AG04450 (cell line): ENCODE data around the gene VAMP1. TPM values are rescaled to one million over a fixed set of nuclear protein-coding genes. Genes with fewer than 3 reads are reported as not detected.
"Not testable (repeated sequence)": the region's sequence is repeated elsewhere in the genome, so short reads cannot be mapped to it uniquely, and the experiment has no call there.

Source experiments
- CTCF ChIA-PET: fragments of 300-600, 350-600 bp; formaldehyde crosslinking; extraction: SDS; loops from one replicate; lab custom pipeline; 2022; ENCODE audit warnings: antibody characterized with exemption, inconsistent platforms; lab: Charles Lee
- POLR2A ChIA-PET: fragments of 350-600 bp; formaldehyde crosslinking; extraction: SDS; loops from one replicate; lab custom pipeline; 2021; ENCODE audit warnings: antibody characterized with exemption, inconsistent platforms; lab: Yijun Ruan, JAX
- DNase-seq: peaks from one replicate; pipeline ENCODE4 v3.0.0-alpha.2; 2011; ENCODE audit warnings: low read depth, low spot score
- H3K27ac ChIP-seq: one replicate; pipeline ENCODE4 v1.5.1; 2012; ENCODE audit warnings: low read depth, low read length, control low read depth
- H3K27me3 ChIP-seq: one replicate; pipeline ENCODE4 v1.6.0; 2012; ENCODE audit warnings: low read length; ENCODE audit not compliant: control insufficient read depth, insufficient read depth
- H3K4me3 ChIP-seq: 2 replicates; pipeline ENCODE4 v1.5.1; 2011; ENCODE audit warnings: mild to moderate bottlenecking, low read depth, low read length, control low read depth
- H3K9me3 ChIP-seq: 2 replicates; pipeline ENCODE4 v1.5.1; 2012; ENCODE audit warnings: low read length; ENCODE audit not compliant: control insufficient read depth, insufficient read depth
- polyA plus RNA-seq: library from polyadenylated mRNA; depleted of rRNA; stranded (reverse); fragments of >200 nt; gene quantifications from 2 replicates; pipeline ENCODE4 v1.2.3, GENCODE V29; 2011
- TF ChIP-seq, protein P1 (sequence below): IDR thresholded peaks from 2 replicates; pipeline ENCODE4 v1.5.1; 2011; ENCODE audit warnings: low read depth, low read length, control low read depth, inconsistent platforms

VAMP1 gene
- polyA plus RNA-seq, 1 experiment: 15.1 TPM

GRCh38 chr12:6492838-6493496 is 22.5 kb upstream of the VAMP1 start, which contains the start of gene MRPL51:
TSS of gene MRPL51 (minus strand) at chr12:6493262. CDS start at chr12:6493136, 126 bp downstream.
- ChIA-PET POLR2A (interaction anchor here (0.6 to 1.9 kb wide), 12 partner anchors 12 to 167 kb away, joined by 3 to 34 read pairs (median 4); partner anchors contain the start of genes GAPDH, LTBR and VAMP1), CTCF (interaction anchor here (0.8 to 1.0 kb wide), 2 partner anchors 22 to 28 kb away, joined by 3 to 4 read pairs; partner anchors contain the start of gene VAMP1)
- TF ChIP-seq, protein P1, sequence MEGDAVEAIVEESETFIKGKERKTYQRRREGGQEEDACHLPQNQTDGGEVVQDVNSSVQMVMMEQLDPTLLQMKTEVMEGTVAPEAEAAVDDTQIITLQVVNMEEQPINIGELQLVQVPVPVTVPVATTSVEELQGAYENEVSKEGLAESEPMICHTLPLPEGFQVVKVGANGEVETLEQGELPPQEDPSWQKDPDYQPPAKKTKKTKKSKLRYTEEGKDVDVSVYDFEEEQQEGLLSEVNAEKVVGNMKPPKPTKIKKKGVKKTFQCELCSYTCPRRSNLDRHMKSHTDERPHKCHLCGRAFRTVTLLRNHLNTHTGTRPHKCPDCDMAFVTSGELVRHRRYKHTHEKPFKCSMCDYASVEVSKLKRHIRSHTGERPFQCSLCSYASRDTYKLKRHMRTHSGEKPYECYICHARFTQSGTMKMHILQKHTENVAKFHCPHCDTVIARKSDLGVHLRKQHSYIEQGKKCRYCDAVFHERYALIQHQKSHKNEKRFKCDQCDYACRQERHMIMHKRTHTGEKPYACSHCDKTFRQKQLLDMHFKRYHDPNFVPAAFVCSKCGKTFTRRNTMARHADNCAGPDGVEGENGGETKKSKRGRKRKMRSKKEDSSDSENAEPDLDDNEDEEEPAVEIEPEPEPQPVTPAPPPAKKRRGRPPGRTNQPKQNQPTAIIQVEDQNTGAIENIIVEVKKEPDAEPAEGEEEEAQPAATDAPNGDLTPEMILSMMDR: no peak
- Histone ChIP-seq H3K27ac (peak within 1 kb of the TSS; percentile 97), H3K9me3 (no peaks in the 10 kb centered on the region), H3K4me3 (peak within 1 kb of the TSS; percentile 97), H3K27me3 (no peaks in the 10 kb centered on the region)
- peak; percentile 83 for DNase-seq

DNA sequence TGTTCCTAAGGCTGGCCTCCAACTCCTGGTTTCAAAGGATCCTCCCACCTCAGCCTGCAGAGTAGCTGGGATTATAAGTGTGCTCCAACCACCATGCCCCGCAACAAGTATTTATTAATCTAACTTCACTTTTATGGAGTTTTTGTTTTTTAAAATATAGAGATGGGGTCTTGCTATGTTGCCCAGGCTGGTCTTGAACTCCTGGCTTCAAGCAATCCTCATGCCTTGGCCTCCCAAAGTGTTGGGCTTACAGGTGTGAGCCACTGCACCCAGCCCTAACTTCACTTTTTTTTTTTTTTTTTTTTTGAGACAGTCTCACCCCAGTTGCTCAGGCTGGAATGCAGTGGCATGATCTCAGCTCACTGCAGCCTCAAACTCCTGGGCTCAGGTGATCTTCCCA is 20.2 kb upstream of the VAMP1 start:
- POLR2A ChIA-PET: interaction anchor here (0.8 kb wide), 1 partner anchor 43 kb away, joined by 3 read pairs; the partner anchor contains the start of gene GAPDH
- CTCF ChIA-PET: interaction anchor here (0.6 kb wide), 1 partner anchor 68 kb away, joined by 3 read pairs; no protein-coding TSS in a partner anchor
- H3K27me3 ChIP-seq, DNase-seq, H3K9me3 ChIP-seq, H3K4me3 ChIP-seq, H3K27ac ChIP-seq: not testable (repeated sequence)

DNA sequence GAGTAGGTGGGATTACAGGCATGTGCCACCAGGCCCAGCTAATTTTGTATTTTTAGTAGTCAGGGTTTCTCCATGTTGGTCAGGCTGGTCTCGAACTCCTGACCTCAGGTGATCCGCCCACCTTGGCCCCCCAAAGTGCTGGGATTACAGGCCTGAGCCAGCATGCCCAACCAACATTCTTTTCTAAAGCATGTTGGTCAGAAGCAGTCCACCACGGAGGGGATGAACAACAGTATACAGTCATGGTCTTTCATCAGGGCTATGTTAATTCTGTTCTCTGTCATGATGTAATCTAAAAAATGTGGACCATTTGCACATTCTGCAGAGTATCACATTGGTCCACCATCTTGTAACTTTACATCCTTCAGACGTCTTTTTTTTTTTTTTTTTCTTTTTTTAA is 19.0 kb upstream of the VAMP1 start:
- TF ChIP-seq, protein P1: no peak
- ChIA-PET POLR2A (interaction anchor here (0.6 kb wide), 1 partner anchor 45 kb away, joined by 3 read pairs; no protein-coding TSS in a partner anchor), CTCF (interaction anchor here (1.8 kb wide), 1 partner anchor 23 kb away, joined by 4 read pairs; no protein-coding TSS in a partner anchor)
- Histone ChIP-seq H3K9me3 (no peaks in the 10 kb centered on the region), H3K27me3 (no peaks in the 10 kb centered on the region), H3K27ac (no peak overlapping the region), H3K4me3 (no peak overlapping the region)
- DNase-seq: no peak

DNA sequence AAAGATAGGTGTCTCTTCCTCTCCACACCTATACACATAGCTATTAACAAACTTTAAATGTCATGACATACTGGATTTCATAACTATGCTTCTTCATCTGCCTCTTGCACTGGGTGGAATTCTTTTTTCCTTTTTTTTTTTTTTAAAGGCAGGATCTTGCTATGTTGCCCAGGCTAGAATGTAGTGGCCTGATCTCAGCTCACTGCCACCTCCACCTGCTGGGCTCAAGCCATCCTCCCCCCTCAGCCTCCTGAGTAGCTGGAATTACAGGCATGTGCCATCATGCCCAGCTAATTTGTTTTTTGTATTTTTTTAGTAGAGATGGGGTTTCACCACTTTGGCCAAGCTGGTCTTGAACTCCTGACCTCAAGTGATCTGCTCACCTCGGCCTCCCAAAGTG is 17.8 kb upstream of the VAMP1 start:
- no peak for DNase-seq
- Histone ChIP-seq H3K9me3 (no peaks in the 10 kb centered on the region), H3K27me3 (no peaks in the 10 kb centered on the region), H3K27ac (no peak overlapping the region), H3K4me3 (no peak overlapping the region)
- CTCF ChIA-PET: interaction anchor here (0.7 to 1.8 kb wide), 3 partner anchors 22 to 58 kb away, joined by 3 to 4 read pairs (median 4); no protein-coding TSS in a partner anchor
- TF ChIP-seq, protein P1: no peak
- POLR2A ChIA-PET: interaction anchor here (0.7 to 1.3 kb wide), 4 partner anchors 18 to 125 kb away, joined by 3 to 8 read pairs (median 4); partner anchors contain the start of gene VAMP1

DNA sequence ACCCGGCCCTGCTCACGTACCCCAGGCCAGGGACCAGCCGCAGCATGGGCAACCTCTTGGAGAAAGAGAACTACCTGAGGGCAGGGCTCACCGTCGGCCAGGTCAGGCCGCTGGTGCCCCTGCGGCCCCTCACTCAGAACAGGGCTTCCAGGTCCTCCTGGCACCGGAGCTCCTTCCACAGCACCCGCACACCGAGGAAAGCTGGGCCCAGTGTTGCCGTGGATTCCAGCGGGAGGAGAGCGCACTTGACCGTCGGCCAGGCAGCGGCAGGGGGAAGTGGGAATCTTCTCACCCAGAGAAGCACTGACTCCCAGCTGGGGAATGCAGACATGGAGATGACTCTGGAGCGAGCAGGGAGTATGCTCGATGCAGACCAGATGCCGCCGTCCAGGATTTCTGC is 7.9 kb upstream of the VAMP1 start:
- POLR2A ChIA-PET: interaction anchor here (0.6 to 1.3 kb wide), 2 partner anchors 8 to 56 kb away, joined by 3 to 5 read pairs; partner anchors contain the start of genes GAPDH and VAMP1
- peaks cover 4% of the 10 kb centered on the region for H3K27me3 ChIP-seq
- DNase-seq: no peak
- peaks cover 2% of the 10 kb centered on the region; the same call in 1 of the 2 replicates for H3K9me3 ChIP-seq
- TF ChIP-seq, protein P1: no peak
- no peak overlapping the region for H3K4me3 ChIP-seq
- H3K27ac ChIP-seq: no peak overlapping the region
- CTCF ChIA-PET: no interaction called here

- H3K27me3 ChIP-seq, DNase-seq, H3K9me3 ChIP-seq, H3K27ac ChIP-seq, CTCF ChIA-PET, H3K4me3 ChIP-seq: not testable (repeated sequence)
- POLR2A ChIA-PET: interaction anchor here (1.3 kb wide), 1 partner anchor 7 kb away, joined by 5 read pairs; the partner anchor contains the start of gene VAMP1
Measured at GRCh38 chr12:6477601-6478377, 7.3 kb upstream of the VAMP1 start.
